T-helper 2 cell treated with Interferon-gamma antibody and Interleukin-4, amounts not matched to agents 100 ng/mL and 5 ng/mL, for 36 hours (primary cell): Measurements from ENCODE around the gene TNFRSF1A. TPM values are rescaled to one million over a fixed set of nuclear protein-coding genes. Genes with fewer than 3 reads are reported as not detected.

ENCODE experiments used
- intact Hi-C: fragments of 100-400 bp; cut with micrococcal nuclease; formaldehyde crosslinking; loops from one replicate; pipeline ENCODE4 v1.15.1; 2023
- total RNA-seq: library from RNA; stranded (reverse); gene quantifications from 2 replicates; pipeline ENCODE4 v1.2.3, GENCODE V29; 2022

Gene TNFRSF1A
- 47.2 and 50.8 TPM in 2 replicates for total RNA-seq

- intact Hi-C loops, result loop anchor here (2.0 kb wide), 1 partner anchor 21 kb away; no protein-coding TSS in a partner anchor
Observed at GRCh38 chr12:6341417-6342139, at the start of gene TNFRSF1A. Gene TNFRSF1A, minus strand, starts transcription at chr12:6342076. Its CDS starts 262 bp downstream, at chr12:6341814.

- intact Hi-C loops, result no loop called here
Observed at GRCh38 chr12:6391013-6391412, 49.1 kb upstream of the TNFRSF1A start.

DNA sequence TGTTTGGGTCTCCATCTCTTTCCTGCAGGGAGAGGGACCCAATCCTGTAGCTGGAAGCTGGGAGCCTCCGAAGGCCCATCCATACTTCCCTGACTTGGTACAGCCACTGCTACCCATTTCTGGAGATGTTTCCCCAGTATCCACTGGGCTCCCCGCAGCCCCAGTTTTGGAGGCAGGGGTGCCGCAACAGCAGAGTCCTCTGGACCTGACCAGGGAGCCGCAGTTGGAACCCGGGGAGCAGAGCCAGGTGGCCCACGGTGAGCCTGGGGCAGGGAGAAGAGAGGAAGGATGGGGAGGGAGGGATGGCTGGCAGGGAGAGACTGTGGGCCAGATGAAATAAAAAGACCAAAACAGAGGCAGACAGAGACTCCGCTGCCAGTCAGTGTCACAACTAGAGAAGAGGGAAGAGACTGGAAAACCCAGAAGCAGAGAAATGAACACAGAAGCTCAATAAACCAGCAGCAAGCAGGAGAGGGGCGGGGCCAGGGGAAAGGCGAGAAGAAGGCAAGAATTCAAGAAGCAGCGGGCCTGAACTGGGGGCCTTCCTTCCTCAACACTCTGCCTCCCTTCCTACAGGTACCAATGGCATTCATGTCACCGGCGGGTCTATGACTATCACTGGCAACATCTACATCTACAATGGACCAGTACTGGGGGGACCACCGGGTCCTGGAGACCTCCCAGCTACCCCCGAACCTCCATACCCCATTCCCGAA lies 48.4 kb upstream of the TNFRSF1A start:
- intact Hi-C loops, result no loop called here

- intact Hi-C loops, result no loop called here
Observed at GRCh38 chr12:6387541-6387940, 45.7 kb upstream of the TNFRSF1A start.

- intact Hi-C loops, result no loop called here
Observed at GRCh38 chr12:6386491-6386890, 44.6 kb upstream of the TNFRSF1A start.

- intact Hi-C loops, result no loop called here
Observed at GRCh38 chr12:6386038-6386437, 44.2 kb upstream of the TNFRSF1A start.

- intact Hi-C loops, result no loop called here
Observed at GRCh38 chr12:6384499-6385436, 42.9 kb upstream of the TNFRSF1A start.

- intact Hi-C loops, result no loop called here
Observed at GRCh38 chr12:6383572-6384498, 42.0 kb upstream of the TNFRSF1A start, which contains the start of gene LTBR. Gene LTBR, plus strand, starts transcription at chr12:6384162. Its CDS starts 197 bp downstream, at chr12:6384359.

GRCh38 chr12:6382982-6383381 lies 41.1 kb upstream of the TNFRSF1A start:
- intact Hi-C loops, result no loop called here

DNA sequence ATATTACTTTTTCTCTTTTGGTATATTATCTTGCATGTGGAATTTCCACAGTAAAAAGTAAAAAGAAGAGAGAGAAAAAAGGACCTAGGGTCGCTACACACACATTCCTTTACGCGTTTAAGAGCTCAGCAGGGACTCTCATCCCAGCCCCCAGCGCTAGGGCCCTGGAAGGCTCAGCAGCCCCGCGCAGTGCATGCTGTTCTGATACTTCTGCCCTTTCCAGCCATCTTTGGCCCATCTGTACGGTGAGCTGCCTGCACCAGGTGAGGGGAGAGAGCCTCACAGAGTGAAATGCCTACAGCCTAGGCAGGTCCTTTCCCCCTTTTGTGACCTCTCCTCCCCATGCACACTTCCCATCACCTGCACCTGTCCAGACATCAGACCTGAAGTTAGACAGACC lies 40.5 kb upstream of the TNFRSF1A start:
- intact Hi-C loops, result no loop called here

- intact Hi-C loops, result no loop called here
Observed at GRCh38 chr12:6380141-6381121, 38.6 kb upstream of the TNFRSF1A start.

DNA sequence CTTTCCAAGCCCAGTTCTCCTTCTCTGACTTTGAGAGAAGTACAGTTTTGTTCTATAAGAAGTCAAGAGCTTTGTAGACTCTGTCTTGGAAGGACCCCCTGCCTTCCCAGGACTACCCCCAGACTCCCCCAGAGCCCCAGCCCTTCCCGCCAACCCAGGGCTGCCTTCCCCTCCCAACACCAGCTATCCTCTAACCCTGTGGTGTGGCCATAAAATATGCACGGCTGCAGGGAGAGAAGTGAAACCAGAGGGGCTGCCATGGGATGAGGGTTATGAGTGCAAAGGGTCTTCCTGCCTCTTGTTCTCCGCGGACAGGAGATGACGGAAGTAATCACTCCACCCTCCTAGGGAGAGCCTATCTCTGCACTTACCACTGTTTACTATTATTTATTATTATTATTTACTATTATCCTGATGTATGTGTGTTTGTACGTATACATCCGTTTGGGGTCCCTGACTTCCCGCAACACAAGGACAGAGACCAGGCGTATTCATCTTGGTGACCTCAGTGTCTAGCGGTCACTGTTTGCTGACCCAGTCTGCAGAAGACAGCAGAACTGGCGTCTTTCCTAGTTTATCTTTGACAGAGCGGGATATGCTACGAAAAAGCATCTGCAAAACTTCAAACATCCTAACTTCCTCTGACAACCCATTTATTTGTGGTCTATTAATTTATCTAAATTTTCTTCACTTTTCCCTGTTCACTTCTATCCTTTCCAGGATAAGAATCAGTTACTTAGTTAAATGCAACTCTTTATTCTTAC lies 37.0 kb upstream of the TNFRSF1A start:
- intact Hi-C loops, result no loop called here

DNA sequence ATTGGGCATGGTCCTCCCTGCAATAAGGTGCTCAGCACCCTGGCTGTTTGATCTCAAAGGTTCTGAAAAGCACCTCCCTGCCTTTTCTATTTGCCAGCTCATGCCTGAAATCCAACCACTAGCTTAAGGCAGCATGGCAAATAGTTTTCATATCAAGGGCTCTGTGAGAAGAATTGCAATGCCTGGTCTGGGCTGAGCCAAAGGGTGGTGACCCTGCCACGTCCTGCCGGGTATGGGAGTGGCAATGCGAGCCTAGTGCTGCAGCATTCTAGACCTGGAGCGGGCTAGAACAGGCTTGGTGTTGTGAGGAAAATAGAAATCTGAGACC lies 35.8 kb upstream of the TNFRSF1A start:
- intact Hi-C loops, result no loop called here

GRCh38 chr12:6376870-6377666 lies 35.2 kb upstream of the TNFRSF1A start:
- intact Hi-C loops, result no loop called here

- intact Hi-C loops, result no loop called here
Observed at GRCh38 chr12:6376079-6376869, 34.4 kb upstream of the TNFRSF1A start.

DNA sequence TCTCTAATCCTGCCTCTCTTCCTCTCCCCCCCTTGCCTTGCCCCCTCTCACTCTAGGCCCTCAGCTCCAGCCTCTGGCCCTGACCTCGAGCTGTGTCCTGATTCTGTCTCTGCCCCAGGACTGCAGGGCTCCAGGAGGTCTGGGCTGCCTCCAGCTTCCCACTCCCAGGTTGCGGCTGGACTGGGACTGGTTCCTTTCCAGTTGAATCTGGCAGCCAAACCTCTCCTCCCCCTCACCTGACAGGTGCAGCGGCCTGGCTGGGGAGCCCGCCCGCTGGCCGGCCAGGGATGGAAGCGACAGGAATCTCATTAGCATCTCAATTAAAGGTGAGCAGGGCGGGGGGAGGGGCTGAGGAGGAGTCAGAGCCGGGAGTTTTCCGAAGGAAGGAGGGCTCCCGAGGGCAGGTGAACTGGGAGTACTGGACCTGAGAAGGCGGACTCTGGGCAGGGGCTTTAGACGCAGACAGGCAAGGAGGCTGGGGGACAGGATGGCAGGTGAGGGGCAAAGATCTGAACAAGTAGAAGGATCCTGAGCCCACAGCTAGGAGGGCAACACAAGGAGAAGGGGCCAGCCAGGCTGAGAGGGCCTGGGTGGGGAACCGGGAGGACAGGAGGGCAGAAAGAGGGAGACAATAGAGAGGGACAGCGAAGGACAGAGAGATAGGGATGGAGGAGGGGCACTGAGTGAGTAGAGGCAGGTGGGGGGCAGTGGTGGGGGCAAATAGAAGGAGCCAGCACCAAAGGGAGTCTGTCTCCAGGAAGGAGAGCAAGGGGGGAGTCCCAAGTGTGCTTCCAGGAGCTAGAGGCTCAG lies 33.6 kb upstream of the TNFRSF1A start, which contains the start of gene SCNN1A:
Gene SCNN1A (minus strand): TSS at position 295 of the 810 bp plus-strand sequence. CDS start 780 bp downstream, outside the sequence.
- intact Hi-C loops, result no loop called here
